GM19239 (cell line): ENCODE measurements around the gene DNM1L.
A peak's percentile ranks its signal among the peaks of the same experiment; 100 is the strongest.

ENCODE experiments used
- DNase-seq: peaks from one replicate; pipeline ENCODE4 v3.0.0; 2011; ENCODE audit warnings: low spot score; ENCODE audit not compliant: insufficient read length
- FAIRE-seq: peaks from 2 replicates; lab custom pipeline; 2011; peaks lifted over from hg19 to GRCh38; lab: Jason Lieb, UNC

DNM1L gene

GRCh38 chr12:32679091-32679919 lies at the start of gene DNM1L:
DNM1L (plus strand) TSS chr12:32679301; CDS start chr12:32679364, 63 bp downstream.
- FAIRE-seq (peak; percentile 93), DNase-seq (peak; percentile 92)

- FAIRE-seq (no peak), DNase-seq (no peak)
Observed at GRCh38 chr12:32641287-32641901, 37.7 kb upstream of the DNM1L start.

GRCh38 chr12:32644431-32644830 lies 34.7 kb upstream of the DNM1L start:
- FAIRE-seq: no peak

GRCh38 chr12:32647275-32647674 lies 31.8 kb upstream of the DNM1L start:
- FAIRE-seq (no peak), DNase-seq (no peak)

More at GRCh38 chr12:32644431-32644830, 34.7 kb upstream of the DNM1L start:
- DNase-seq: no peak

- no peak for FAIRE-seq
- DNase-seq: no peak
Observed at GRCh38 chr12:32650508-32650907, 28.6 kb upstream of the DNM1L start.

- DNase-seq (no peak), FAIRE-seq (no peak)
Observed at GRCh38 chr12:32651151-32651955, 27.7 kb upstream of the DNM1L start.

DNA sequence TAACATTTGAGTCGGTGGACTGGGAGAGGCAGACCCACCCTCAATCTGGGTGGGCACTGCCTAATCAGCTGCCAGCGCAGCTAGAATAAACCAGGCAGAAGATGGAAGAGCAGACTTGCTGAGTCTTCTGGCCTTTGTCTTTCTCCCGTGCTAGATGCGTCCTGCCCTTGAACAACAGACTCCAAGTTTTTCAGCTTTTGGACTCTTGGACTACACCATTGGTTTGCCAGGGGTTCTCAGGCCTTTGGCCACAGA lies 27.2 kb upstream of the DNM1L start:
- DNase-seq (no peak), FAIRE-seq (no peak)

- DNase-seq (no peak), FAIRE-seq (no peak)
Observed at GRCh38 chr12:32659908-32660440, 19.1 kb upstream of the DNM1L start.

GRCh38 chr12:32661706-32662105 lies 17.4 kb upstream of the DNM1L start:
- FAIRE-seq: no peak
- no peak for DNase-seq

DNA sequence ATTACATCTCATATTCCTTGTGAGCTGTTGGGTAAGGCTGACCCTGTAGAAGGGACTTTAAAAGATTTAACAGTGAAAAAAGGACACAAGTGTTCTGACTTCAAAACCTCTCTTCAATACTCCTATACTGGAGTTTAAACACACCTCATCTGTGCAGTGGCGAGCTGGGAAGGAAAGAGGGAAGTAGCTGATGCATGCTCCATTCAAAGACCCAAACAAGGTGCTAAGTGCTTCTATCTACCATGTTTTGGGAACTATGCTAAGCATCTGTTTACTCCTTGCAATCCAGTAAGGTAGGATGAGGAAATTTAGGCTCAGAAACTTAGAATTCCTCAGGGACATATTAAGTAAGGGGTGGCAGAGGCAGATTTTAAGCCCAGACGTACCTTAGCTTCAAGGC lies 16.4 kb upstream of the DNM1L start:
- FAIRE-seq (no peak), DNase-seq (no peak)

- FAIRE-seq: no peak
- no peak for DNase-seq
Observed at GRCh38 chr12:32666018-32666417, 13.1 kb upstream of the DNM1L start.

GRCh38 chr12:32669584-32669983 lies 9.5 kb upstream of the DNM1L start:
- DNase-seq (no peak), FAIRE-seq (no peak)

DNA sequence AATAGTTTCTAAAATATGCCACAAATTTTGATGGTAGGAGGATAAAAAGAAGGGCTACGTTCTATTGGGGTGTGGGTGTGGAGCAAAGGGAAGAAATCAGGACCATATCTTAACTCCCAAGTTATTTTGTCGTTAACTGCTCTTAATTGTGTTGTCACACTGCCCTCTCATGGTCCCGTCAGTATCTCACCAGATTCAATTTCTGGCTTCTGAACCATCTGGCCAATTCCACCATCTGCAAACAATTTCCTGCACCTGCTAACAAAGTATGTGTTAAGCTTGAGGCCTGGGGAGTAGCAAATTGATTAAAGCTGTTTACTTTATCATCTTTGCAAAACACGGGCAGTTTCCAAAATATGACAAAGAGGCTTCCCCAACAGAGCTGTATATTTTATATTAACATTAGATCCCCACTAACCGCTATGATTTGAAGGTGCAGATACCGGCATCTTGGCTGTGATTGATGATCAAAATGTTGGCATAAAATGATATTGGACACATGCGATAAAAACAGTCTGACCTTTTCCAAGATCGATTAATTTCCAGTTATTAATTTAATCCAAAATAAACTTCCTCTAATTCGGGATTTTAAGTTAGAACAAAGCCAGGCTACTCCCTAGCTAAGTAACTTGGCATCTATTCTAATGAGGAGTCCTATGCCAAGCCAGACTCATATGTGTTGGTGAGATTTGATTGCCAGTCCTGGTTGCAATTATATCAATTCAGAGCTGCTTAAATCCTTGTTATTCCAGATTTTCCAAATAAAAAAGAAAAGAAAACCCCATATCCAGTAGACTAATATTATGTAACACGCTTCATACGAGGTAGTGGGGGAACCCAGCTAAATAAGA lies 6.9 kb upstream of the DNM1L start:
- DNase-seq (peak; percentile 27), FAIRE-seq (peak; percentile 52)

DNA sequence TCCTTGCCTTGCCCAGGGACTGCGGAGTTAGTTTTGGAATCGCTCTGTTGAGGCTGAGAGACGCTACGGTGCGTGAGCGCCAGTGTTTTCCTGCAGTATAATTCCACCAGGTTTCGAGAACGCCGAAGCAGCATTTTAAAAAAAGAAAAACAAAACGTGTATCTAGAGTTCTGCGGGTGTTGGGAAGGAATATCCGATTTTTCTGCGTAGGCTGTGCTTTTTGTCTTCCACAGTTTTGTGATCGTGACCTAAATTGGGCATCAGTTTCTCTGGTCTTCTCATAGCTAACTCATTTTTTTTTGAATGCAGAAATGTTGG lies 778 bp downstream of the DNM1L start:
- no peak for DNase-seq
- FAIRE-seq: peak; percentile 47

DNA sequence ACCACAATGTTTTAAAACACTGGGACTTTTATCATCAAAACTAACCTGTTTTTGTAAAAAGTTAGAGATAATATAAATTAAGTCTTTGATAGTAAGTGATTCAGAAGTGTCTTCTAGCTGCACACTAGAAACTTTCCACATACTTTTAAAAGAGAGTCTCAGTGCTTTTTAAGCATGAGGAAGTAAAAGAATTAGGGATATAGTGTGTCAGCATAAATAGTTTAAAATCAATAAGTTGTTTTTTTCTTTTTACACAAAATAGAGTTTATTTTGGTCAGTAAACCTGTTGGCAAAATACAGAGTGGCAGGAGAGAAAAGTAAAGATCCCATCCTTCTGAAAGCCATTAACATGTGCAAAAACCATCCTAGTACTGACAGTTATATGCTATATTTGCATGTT lies 1.7 kb downstream of the DNM1L start:
- DNase-seq (no peak), FAIRE-seq (no peak)

GRCh38 chr12:32681272-32681671 lies 2.2 kb downstream of the DNM1L start:
- no peak for FAIRE-seq

DNA sequence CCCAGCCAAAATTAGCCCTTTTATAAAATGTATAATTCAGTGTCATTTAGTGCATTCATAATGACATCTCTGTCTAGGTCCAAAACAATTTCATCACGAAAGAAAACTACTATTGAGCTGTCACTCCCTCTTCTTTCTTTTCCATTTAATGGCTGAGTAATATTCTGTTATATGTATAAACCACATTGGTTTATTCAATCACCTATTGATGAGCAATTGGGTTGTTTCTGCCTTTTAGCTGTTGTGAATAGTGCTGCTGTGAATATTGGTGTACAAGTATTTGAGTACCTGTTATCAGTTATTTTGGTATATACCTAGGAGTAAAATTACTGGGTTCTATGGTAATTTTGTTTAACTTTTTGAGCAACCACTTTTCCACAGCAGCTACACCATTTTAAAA lies 7.2 kb downstream of the DNM1L start:
- FAIRE-seq: no peak
- no peak for DNase-seq

More at GRCh38 chr12:32681272-32681671, 2.2 kb downstream of the DNM1L start:
- DNase-seq: no peak

DNA sequence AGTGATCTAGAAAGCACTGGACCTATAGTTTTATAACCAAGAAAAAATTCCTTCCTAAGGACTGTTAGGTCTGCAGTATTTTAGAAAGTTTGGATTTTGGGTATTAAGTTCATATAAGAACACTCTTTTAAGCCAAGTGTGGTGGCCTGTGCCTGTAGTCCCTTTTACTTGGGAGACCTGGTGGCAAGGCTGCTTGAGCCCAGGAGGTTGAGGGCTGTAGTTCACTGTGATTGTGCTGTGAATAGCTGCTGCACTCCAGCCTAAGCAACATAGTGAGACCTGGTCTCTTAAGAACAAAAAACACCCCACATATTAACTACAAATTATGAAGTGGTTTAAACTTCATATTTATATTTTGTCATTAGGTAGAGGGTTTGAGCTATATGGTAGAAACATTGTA lies 9.7 kb downstream of the DNM1L start:
- FAIRE-seq (no peak), DNase-seq (no peak)

DNA sequence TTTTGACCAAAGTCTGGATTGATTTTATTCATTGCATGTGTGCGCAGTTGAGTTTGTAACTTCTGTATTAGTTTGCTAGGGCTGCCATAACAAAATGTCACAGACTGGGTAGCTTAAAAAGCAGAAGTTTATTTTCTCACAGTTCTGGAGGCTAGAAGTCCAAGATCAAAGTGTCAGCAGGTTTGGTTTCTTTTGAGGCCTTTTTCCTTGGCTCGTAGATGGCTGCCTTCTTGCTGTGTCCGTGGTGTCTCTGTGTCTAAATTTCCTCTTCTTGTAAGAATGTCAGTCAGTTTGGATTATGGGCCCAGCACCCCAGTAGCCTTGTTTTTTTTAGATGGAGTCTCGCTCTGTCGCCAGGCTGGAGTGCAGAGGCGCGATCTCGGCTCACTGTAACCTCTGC lies 11.8 kb downstream of the DNM1L start:
- DNase-seq (no peak), FAIRE-seq (no peak)

GRCh38 chr12:32692358-32692757 lies 13.3 kb downstream of the DNM1L start:
- DNase-seq (no peak), FAIRE-seq (no peak)
